Measurements from ENCODE around the gene CXCL3.

The CXCL3 gene

GRCh38 chr4:74055096-74055495 lies 16.6 kb upstream of the CXCL3 start:
- DNase-seq, result no peak

GRCh38 chr4:74054483-74055047 lies 16.1 kb upstream of the CXCL3 start:
- DNase-seq, result no peak

- DNase-seq, result no peak
These were observed 8.7 kb upstream of the CXCL3 start for GRCh38 chr4:74047152-74047551.

GRCh38 chr4:74045772-74046171 lies 7.3 kb upstream of the CXCL3 start:
- DNase-seq, result no peak

GRCh38 chr4:74045247-74045646 lies 6.8 kb upstream of the CXCL3 start:
- DNase-seq, result no peak

- peak; percentile 76 for DNase-seq
These were observed 6.2 kb upstream of the CXCL3 start for GRCh38 chr4:74044677-74045076.

GRCh38 chr4:74042681-74043080 lies 4.2 kb upstream of the CXCL3 start:
- DNase-seq, result no peak

- no peak for DNase-seq
These were observed 2.9 kb upstream of the CXCL3 start for GRCh38 chr4:74041418-74041817.

- DNase-seq, result no peak
These were observed 850 bp upstream of the CXCL3 start for GRCh38 chr4:74039315-74039763.

GRCh38 chr4:74038086-74038424 lies 434 bp downstream of the CXCL3 start:
- DNase-seq, result no peak

- DNase-seq, result no peak
These were observed 1.2 kb downstream of the CXCL3 start for GRCh38 chr4:74037076-74037955.

- DNase-seq, result peak; percentile 71
These were observed 4.8 kb downstream of the CXCL3 start for GRCh38 chr4:74033739-74034138.

- peak; percentile 65 for DNase-seq
These were observed 6.4 kb downstream of the CXCL3 start for GRCh38 chr4:74032064-74032463.

- DNase-seq, result no peak
These were observed 6.9 kb downstream of the CXCL3 start for GRCh38 chr4:74031576-74031975.

- DNase-seq, result no peak
These were observed 8.2 kb downstream of the CXCL3 start for GRCh38 chr4:74030285-74030684.

- no peak for DNase-seq
These were observed 10.0 kb downstream of the CXCL3 start for GRCh38 chr4:74028504-74028903.

- DNase-seq, result no peak
These were observed 14.8 kb downstream of the CXCL3 start for GRCh38 chr4:74023709-74024108.

GRCh38 chr4:74021601-74022000 lies 16.9 kb downstream of the CXCL3 start:
- no peak for DNase-seq

- DNase-seq, result no peak
These were observed 19.7 kb downstream of the CXCL3 start for GRCh38 chr4:74018771-74019170.

- DNase-seq, result no peak
These were observed 20.4 kb downstream of the CXCL3 start for GRCh38 chr4:74018116-74018515.

GRCh38 chr4:74016068-74016467 lies 22.4 kb downstream of the CXCL3 start:
- no peak for DNase-seq

- no peak for DNase-seq
These were observed 23.2 kb downstream of the CXCL3 start for GRCh38 chr4:74015126-74015780.

GRCh38 chr4:74014332-74014731 lies 24.2 kb downstream of the CXCL3 start:
- peak; percentile 7 for DNase-seq

GRCh38 chr4:74013264-74013663 lies 25.2 kb downstream of the CXCL3 start:
- DNase-seq, result no peak

Data from fibroblast of skin of back (primary cell).